Measurements from ENCODE around the gene CCDC51.
"Not testable (repeated sequence)": the region's sequence is repeated elsewhere in the genome, so short reads cannot be mapped to it uniquely, and the experiment has no call there.

Gene CCDC51

DNA sequence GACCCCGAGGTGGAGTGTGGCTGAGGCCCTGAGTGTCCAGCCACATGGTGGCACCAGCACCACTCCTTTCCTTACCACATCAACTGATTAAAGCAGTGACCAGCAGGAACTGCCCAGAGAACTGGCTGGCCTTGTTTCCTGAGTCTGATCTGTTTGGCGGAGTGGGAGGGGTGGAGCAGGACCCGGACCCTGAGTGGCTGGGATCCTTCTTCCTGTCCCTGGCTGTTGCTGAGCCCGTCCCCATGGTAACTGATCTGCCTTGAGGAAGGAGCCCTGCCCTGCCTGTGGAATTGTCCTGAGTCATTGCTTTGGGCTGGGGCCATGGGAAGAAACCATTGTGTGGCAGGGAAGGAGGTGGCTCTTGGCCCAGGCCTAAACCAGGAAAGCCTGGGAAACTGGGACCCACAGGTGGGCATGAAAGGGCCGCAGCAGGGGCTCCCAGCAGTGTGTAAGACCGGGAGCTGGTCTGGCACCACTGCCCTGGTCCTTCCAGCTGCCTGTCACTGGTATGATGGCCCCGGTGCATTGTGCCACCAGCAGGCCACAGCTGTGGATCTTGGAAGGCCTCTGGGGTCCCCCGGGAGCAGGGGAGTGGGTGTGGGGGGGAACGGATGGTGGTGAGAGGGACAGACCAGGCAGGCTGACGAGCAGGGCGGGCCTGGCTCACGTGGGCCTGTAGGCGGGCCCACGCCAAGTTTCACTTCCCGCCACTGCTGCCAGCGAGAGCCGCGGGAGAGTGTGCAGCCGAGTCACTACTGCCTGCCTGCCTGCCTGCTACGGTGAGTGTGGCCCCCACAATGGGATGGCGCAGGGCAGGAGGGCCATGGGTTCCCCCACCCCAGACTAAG is 25.8 kb upstream of the CCDC51 start:
- DNase-seq: peak; percentile 22

DNA sequence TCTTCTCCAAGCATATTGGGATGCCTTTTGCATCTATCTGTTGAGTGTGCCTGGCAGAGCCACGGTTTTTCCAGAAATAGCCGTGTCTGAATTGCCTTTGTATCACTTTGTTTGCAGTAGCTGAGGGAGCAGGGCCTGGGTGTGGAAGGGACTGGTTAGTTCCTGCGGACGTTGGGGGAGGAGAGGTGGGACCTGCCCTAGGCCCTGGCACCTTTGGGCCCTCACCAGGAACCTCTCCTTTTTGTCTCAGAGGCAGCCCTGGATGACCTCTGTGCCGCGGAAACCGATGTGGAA is 25.3 kb upstream of the CCDC51 start:
- no peak for DNase-seq

DNA sequence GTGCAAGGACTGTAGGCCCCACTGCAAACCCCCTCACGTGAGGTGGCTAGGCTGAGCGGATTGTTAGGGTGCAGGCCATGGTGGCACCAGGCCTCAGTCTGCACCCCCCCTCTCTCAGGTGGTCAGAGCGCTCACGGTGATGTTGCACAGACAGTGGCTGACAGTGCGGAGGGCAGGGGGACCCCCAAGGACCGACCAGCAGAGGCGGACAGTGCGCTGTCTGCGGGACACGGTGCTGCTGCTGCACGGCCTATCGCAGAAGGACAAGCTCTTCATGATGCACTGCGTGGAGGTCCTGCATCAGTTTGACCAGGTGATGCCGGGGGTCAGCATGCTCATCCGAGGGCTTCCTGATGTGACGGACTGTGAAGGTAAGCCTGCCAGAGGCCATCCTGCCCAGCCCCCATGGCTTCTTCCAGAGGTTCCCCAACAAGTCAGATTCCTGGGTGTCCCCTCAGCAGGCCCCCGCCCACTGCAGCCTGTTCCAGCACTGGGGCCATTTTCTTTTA is 24.8 kb upstream of the CCDC51 start:
- DNase-seq: no peak

DNA sequence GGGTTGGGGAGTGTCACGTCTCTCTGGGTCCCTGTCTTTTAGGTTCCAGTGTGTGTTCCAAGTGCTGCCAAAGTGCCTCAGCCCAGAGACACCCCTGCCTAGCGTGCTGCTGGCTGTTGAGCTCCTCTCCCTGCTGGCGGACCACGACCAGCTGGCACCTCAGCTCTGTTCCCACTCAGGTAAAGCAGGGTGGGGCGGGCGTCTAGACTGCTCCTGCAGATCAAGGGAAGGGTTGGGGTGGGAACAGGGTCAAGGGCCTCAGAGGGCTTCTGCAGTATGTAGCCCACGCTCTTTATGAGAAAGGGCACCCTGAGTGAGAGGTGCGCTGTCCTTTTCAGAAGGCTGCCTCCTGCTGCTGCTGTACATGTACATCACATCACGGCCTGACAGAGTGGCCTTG is 23.8 kb upstream of the CCDC51 start:
- no peak for DNase-seq

DNA sequence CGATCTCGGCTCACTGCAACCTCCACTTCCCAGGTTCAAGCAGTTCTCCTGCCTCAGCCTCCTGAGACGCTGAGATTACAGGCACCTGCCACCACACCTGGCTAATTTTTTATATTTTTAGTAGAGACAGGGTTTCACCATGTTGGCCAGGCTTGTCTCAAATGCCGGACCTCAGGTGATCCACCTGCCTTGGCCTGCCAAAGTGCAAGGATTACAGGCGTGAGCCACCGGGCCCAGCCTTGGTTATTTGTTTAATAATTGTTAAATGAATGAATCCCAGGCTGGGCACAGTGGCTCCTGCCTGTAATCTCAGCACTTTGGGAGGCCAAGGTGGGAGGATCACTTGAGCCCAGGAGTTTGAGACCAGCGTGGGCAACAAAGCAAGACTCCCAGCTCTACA is 21.8 kb upstream of the CCDC51 start:
- not testable (repeated sequence) for DNase-seq

DNA sequence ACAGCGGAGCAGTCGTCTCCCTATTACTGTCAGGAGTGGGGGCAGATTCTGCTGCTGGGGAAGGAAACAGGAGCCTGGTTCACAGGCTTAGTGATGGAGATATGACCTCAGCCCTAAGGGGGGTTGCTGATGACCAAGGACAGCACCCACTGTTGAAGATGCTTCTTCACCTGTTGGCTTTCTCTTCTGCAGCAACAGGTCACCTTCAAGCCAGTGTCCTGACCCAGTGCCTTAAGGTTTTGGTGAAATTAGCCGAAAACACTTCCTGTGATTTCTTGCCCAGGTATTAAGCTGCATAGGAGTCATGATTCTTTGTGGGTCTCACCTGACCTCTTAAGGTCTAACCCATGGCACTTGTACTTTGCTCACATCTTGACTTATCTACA is 20.6 kb upstream of the CCDC51 start:
- DNase-seq: no peak

DNA sequence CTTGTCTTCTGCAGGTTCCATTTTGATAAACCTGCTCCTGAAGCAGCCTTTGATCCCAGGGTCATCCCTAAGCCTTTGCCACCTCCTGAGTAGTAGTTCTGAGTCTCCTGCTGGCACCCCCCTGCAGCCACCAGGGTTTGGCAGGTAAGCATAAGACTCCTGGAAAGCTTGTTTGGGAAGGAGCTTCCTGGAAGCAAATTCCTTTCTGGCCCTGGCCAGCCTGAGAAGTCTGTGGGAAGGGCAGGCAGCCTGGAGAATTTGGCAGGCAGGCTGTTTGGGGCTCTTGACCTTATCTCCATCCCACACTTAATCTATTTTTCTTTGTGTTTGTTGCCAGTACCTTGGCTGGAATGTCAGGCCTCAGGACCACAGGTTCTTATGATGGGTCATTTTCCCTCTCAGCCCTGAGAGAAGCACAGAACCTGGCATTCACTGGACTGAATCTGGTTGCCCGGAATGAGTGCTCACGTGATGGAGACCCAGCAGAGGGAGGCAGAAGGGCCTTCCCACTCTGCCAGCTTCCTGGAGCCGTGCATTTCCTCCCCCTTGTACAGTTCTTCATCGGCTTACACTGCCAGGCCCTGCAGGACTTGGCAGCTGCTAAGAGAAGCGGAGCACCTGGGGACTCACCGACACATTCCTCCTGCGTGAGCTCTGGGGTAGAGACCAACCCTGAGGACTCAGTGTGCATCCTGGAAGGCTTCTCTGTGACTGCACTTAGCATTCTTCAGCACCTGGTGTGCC is 20.0 kb upstream of the CCDC51 start:
- no peak for DNase-seq

DNA sequence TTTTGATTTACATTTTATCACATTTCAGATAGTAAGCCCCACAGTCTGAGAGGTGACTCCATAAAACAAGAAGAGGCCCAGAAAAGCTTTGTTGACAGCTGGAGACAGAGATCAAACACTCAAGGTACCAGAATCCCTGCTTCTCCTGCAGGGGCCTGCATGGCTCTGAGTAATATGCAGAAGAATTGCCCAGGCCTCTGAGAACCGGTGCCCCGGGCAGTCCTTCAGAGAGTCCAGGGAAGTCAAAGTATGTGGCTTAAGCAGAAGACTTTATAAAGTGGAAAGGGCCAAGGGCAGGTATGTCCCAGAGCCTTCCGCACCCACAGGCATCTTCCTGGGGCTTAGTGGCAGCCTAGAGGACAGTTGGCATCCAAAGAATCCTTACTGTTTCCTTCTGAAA is 19.4 kb upstream of the CCDC51 start:
- no peak for DNase-seq

DNA sequence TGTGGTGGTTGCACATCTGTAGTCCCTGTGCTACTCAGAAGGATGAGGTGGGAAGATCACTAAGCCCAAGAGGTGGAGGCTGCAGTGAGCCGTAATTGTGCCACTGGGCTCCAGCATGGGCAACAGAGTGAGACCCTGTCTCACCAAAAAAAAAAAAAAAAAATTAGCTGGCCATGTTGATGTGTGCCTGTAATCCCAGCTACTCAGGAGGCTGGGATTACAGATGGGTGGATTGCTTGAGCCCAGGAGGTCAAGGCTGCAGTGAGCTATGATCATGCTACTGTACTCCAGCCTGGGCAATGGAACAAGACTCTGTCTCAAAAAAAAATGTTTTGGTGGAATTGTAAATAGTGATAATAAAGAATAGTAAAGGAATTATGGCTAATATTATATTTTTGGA is 16.5 kb upstream of the CCDC51 start:
- no peak for DNase-seq

DNA sequence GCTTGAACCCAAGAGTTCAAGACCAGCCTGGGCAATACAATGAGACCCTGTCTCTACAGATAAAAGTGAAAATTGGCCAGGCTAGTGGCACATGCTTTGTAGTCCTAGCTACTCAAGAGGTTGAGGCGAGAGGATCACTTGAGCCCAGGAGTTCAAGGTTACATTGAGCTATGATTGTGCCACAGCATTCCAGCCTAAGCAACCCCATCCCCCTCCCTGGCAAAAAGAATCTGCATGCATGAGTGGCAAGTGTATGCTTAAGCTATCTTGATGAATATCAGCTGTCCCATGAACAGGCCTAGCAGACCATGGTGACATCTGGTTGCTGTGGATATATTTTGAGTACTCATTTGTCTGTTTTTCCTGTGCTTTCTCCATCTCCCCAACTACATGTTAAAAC is 11.4 kb upstream of the CCDC51 start:
- DNase-seq: no peak

DNA sequence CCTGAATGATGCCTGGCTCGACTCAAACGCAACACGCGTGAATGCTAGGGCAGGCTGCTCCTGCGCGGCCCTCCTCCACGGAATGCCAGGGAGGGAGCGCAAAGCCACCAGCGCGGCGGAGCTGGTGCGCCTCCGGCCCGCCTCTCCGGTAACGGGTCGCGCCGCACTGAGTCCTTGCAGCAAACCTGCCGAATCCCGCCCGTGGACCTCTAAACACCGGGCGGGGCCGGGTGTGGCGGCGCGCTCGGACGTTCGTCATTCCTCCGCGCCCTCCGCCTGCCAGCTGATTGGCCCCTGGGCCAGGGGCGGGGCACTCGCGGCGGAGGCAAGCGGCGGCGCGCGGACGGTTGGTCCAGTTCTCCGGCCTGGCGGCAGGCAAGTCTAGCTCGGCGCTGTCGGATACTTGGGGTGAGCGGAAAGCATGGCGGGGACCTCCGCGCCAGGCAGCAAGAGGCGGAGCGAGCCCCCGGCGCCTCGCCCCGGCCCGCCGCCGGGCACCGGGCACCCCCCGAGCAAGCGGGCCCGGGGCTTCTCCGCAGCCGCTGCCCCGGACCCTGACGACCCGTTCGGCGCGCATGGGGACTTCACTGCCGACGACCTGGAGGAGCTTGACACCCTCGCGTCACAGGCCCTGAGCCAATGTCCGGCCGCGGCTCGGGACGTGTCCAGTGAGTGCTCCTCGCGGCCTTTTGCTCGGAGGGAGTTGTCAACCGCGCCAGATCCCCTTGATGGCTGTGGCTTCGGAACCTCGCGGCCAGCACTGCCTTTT is 6.7 kb upstream of the CCDC51 start, which contains the start of gene ATRIP:
ATRIP (plus strand) TSS at position 313 of the 769 bp plus-strand sequence; CDS start at position 422, 109 bp downstream.
- DNase-seq: peak; percentile 56

DNA sequence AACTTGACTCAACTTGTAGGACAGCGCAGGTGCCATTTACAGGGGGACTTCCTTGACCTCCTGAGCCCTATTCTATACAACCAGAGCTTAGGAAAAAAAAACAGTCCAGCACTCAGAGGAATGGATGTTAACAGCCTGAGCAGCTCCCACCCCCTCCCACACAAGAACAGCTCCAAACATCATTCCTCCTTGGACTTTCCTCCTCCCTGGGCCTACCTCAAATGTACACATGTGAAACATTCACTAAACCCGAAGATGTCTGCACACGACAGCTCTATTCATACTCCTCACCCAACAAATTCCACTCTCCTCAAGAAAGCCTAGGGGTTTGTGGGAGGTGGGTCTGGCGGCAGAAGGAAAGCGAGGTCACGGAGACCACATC is 6.1 kb upstream of the CCDC51 start:
- DNase-seq: no peak

DNA sequence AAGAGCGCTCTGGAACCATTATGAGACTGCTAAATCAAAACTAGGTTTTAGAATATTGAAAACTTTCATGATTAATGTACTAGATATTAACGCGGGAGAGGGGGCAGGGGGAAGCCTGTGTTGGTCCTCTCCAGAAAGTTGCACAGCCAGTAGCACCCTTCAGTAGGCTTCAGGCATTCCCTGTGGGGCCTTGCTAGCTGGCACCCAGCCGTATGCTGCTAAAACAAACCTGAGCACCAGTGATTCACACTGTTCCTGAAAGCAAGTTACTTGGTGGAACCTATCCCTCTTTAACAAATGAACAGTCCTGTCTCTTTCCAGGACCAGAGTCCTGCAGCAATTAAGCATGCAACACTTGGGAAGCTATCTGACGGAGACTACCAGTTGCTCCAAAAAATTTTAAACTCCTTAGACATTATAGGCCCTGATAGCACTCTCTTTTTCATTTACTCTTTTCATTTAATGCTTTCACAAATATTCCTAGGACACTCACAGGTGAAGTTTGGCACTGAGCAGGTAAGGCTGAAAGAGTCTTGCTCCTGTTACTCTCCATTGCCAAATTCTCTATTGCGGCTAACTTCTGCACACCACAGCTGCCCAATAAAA is 5.5 kb upstream of the CCDC51 start:
- no peak for DNase-seq

DNA sequence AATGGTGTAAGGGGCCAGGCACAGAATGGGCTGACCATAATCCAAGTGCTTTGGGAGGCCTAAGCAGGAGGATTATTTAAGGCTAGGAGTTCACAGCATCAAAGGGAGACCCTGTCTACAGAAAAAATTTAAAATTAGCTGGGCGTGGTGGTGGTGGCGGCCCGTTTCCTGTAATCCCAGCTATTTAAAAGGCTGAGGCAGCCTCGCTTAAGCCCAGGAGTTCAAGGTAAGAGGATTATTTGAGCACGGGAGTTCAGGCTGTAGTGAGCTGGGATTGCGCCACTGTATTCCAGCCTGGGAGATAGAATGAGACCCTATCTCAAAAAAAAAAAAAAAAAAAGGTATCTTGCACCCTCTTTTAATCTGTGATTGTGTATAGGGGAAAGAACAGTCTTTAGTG is 2.0 kb upstream of the CCDC51 start:
- DNase-seq: no peak

DNA sequence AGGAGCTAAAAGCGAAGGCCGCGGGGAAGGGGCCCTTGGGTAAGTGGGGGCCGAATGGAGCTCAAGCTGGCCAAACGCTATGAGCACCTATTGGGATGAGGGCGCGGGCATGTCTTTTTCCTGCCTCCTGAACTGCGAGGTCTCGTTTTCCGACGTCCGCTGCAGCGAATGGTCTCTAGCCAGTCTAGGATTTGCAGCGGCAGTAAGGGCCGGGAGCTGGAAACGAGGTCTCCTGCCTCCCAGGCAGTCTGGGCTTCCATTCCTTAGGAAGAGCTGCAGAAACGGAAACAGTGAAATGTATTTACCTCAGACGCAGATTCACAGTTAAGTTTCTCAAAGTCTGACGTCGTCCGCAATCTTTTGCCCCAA is 655 bp upstream of the CCDC51 start:
- DNase-seq: no peak

DNA sequence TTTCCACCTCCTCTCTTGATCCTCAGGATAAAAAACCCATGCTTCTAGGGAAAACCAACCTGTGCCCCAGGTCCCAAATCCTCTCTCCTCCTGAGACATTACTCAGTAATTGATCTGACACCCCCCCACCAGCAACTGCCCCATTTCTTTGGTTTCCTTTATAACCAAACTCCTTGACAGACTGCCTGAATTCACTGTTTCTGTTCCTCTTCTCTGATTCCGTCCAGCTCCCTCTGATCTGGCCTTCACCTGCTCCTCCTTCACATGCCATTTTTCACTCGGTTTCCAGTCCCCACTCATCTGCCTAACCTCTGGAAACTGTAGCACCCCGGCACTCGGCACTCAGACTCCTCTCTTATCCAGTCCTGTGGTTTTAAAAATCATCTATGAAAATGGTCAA is 2.1 kb downstream of the CCDC51 start:
- DNase-seq: no peak

DNA sequence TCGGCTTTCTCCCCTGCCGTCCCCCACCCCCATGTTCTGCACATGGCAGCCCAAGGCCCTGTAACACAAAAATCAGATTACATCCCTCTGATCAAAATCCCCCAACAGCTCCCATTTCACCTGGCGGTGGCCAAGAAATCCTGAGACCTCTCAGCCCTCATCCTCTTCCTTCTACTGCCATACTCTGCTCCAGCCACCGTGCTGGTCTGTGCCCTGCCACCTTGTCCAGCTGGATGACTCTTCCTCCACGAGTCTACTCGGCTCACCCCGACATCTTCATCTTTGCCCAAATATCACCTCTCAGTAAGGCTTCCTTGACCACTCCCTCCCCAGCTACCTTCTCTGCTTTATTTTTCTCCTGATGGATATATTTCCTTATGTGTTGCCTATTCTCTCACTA is 3.1 kb downstream of the CCDC51 start:
- DNase-seq: no peak

DNA sequence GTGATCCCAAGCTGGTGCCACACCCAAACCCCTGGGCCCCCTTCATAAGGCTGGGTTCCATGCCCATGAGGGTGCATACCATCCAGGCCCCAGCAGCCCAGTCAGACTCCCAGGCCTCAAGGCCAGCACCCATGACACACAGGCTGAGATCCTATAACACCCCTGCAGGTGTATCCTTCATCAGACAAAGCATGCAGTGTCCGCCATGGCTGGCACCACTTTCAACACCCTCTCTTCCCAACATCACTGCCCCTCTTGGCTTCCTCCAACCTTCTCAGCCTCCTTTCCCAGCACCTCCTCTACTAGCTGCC is 3.5 kb downstream of the CCDC51 start:
- DNase-seq: no peak

DNA sequence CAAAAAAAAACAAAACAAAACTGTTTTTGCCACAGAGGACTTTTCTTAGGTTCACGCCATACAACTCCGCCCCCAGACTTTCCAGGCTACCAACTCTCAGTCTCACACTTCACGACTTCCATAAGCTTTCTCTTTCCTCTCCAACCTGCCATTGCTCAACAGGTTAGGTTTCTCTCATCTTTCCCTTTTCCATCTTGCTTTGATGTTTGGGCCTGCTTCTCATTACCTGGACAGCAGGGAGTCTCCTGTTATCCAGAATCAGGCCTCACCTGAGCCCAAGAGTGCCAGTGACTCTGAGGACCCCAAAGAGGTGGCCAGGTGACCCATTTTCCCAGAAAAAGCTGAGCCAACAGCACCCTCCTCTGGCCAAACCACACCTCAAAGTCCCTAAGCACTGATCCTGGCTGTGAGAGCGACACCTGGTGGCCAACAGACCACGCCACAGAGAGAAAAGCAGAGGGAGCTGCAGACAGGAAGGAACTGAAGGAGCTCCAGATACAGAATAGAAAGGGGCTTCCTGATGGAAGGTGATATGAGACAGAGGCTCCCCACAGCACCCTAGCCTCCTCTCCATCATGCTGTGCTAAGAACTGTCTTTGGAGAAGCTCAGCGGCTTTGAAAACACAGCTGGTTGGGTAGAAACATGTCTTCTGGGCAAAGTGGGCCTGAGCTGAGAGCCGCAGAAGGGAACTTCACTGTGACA is 4.0 kb downstream of the CCDC51 start:
- DNase-seq: peak; percentile 59

DNA sequence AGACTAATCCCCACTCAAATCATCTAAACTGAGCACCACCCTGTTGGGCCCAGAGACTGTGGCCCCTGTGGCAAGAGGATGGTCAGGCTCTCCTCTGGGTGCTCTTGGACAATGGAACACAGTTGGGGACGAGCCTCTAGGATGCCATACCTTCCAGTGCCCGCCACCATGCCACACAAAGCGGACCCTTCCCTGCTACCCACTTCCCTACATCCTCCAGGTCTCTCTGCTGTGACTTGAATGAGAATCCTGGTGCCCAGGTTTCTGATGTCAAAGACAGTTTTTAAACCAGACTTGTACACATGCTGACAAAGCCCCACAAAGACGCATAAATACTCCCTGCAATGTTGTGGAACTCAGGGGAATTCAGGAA is 4.7 kb downstream of the CCDC51 start:
- DNase-seq: no peak

DNA sequence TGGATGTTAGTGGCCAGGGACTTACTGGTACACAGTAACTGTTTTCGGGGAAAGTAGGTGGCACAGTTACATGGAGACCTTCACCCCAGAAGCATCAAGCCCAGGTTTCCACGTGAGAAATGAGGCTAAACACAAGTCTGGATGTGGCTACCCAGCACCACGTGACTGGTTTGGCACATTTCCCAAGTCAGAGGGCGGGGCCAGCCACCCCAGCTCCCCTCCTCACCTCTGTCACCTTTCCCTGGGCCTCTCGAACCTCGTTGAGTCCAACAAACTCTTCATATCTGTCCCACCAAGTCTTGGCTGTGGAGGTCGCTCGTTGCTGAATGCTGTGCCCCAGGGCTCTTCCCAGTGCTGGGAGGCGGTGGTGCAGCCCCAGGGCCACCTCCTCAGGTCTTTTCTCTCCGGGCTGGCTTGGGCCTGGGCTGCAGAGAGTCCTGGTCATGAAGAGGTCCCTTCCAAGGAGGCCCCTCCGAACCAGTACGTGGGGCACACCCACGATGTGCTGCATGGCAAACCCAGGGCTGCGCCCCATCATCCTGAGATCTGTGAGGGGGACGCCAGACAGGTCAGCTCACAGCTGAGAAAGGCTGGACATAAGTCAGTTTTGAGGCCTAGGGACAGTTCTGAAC is 5.2 kb downstream of the CCDC51 start:
- no peak for DNase-seq

DNA sequence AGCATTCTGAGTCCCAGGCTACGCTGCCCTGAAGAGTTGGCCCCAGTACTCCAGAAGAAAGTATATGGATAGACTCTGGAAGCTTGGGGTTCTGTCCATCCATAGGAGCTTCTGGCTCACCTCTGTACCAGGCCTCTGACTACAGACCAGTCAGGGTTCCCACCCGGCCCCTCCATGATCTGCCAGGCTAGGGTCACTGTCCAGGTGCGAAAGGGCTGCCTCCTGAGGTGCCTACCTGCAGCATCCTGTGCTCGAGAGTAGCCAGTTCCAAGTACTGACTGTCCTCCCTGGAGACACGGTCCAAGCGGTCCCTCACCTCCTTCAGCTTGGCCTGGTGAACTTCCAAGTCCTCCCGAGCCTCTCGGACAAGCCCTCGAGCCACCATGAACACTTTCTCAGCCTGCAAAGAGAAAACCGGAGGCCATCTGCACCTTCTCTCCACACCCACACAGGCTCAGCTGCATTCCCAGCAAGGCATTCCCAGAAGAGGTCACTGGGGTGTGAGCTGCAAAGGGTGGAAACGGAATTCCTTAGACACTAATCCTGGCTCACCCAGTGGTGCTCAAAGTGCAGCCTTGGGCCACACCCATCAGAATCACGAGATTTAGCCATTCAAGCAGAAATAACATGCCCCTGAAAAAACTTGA is 6.3 kb downstream of the CCDC51 start:
- DNase-seq: no peak

Data from NCI-H1105 treated with DMSO at 0.1 percent for 48 hours (cell line).